ENCODE data around the gene LAG3. TPM values are rescaled to one million over a fixed set of nuclear protein-coding genes. Genes with fewer than 3 reads are reported as not detected.
"Not testable (repeated sequence)": the region's sequence is repeated elsewhere in the genome, so short reads cannot be mapped to it uniquely, and the experiment has no call there.

The LAG3 gene
- total RNA-seq, 4 donors from 2014 or later, result 0.68 to 1.4 TPM; not detected in 2

- intact Hi-C loops (cut with DNase I; ENCODE audit: low total_unique reads) (no loop called here), in situ Hi-C loops (cut with MboI; ENCODE audit: low pct_ligation_motif_present in 1 of 4, low pct_unique_long_range_greater_than_20kb in 1 of 4, low sequenced_read_pairs in 3 of 4) (loop anchor here in 3 of 4 donors (10.0 to 25.0 kb wide), 2 partner anchors 82 to 94 kb away; partner anchors contain the start of genes P3H3 (in 3 of the 3), GNB3 (in 2 of the 3) and GPR162 (in 1 of the 3))
- no peak for DNase-seq
- Histone ChIP-seq H3K9me3 (no peaks in the 10 kb centered on the region), H3K4me1 (no peaks in the 10 kb centered on the region), H3K36me3 (peaks cover 0 to 10% (median 3%) of the 10 kb centered on the region in 4 donors), H3K4me3 (no peak overlapping the region), H3K27me3 (no peaks in the 10 kb centered on the region), H3K27ac (no peak overlapping the region)
- TF ChIP-seq CTCF (IDR thresholded peaks at IDR 0.05) (no peak), POLR2A (IDR thresholded peaks at IDR 0.05) (no peak), EP300 (IDR thresholded peaks at IDR 0.05; ENCODE audit: low read depth) (no peak), POLR2AphosphoS5 (IDR thresholded peaks at IDR 0.05) (no peak)
- 72 to 91% methylated on average over 3 of the region's 3 CpGs for WGBS, 2 donors (ENCODE audit: low coverage in 1 of 2)
Measured at GRCh38 chr12:6742834-6743233, 29.5 kb upstream of the LAG3 start.

GRCh38 chr12:6743300-6743699, 29.0 kb upstream of the LAG3 start:
- peaks cover 0 to 15% (median 5%) of the 10 kb centered on the region in 4 donors for H3K36me3 ChIP-seq
- H3K4me1 ChIP-seq; intact Hi-C loops (cut with DNase I; ENCODE audit: low total_unique reads); H3K27ac ChIP-seq; H3K9me3 ChIP-seq; DNase-seq; H3K27me3 ChIP-seq; H3K4me3 ChIP-seq: not testable (repeated sequence)
- in situ Hi-C loops (cut with MboI; ENCODE audit: low pct_ligation_motif_present in 1 of 4, low pct_unique_long_range_greater_than_20kb in 1 of 4, low sequenced_read_pairs in 3 of 4), result loop anchor here in 3 of 4 donors (10.0 to 25.0 kb wide), 2 partner anchors 82 to 94 kb away; partner anchors contain the start of genes P3H3 (in 3 of the 3), GNB3 (in 2 of the 3) and GPR162 (in 1 of the 3)
- 51 to 53% methylated on average over 3 to 7 of the region's 7 CpGs for WGBS, 2 donors (ENCODE audit: low coverage in 1 of 2)

- in situ Hi-C loops (cut with MboI; ENCODE audit: low pct_ligation_motif_present in 1 of 4, low pct_unique_long_range_greater_than_20kb in 1 of 4, low sequenced_read_pairs in 3 of 4), result loop anchor here in 3 of 4 donors (10.0 to 25.0 kb wide), 2 partner anchors 79 to 91 kb away; partner anchors contain the start of genes P3H3 (in 3 of the 3), GNB3 (in 2 of the 3) and GPR162 (in 1 of the 3)
- intact Hi-C loops (cut with DNase I; ENCODE audit: low total_unique reads), result loop anchor here (5.0 kb wide), 1 partner anchor 36 kb away; no protein-coding TSS in a partner anchor
- no peak for TF ChIP-seq CTCF (IDR thresholded peaks at IDR 0.05)
- no peak for TF ChIP-seq POLR2AphosphoS5 (IDR thresholded peaks at IDR 0.05)
- TF ChIP-seq POLR2A (IDR thresholded peaks at IDR 0.05), result no peak
- TF ChIP-seq EP300 (IDR thresholded peaks at IDR 0.05; ENCODE audit: low read depth), result no peak
- H3K27ac ChIP-seq, result peak overlapping the region in 1 of 4 donors; percentile 42
- no peaks in the 10 kb centered on the region for H3K4me1 ChIP-seq
- no peaks in the 10 kb centered on the region for H3K27me3 ChIP-seq
- WGBS, 2 donors (ENCODE audit: low coverage in 1 of 2), result 83% methylated on average over 11 of the region's 13 CpGs; no CpG with 5 or more reads in 1 of the 2 donors
- peaks cover 0 to 37% (median 18%) of the 10 kb centered on the region in 4 donors for H3K36me3 ChIP-seq
- H3K4me3 ChIP-seq, result no peak overlapping the region
- DNase-seq, result no peak
- H3K9me3 ChIP-seq, result no peaks in the 10 kb centered on the region
Measured at GRCh38 chr12:6745741-6746525, 26.4 kb upstream of the LAG3 start.

- Histone ChIP-seq H3K27ac (no peak overlapping the region), H3K4me1 (peaks cover 6 to 9% (median 7%) of the 10 kb centered on the region in 4 donors), H3K36me3 (peaks cover 0 to 43% (median 21%) of the 10 kb centered on the region in 4 donors), H3K4me3 (no peak overlapping the region), H3K27me3 (no peaks in the 10 kb centered on the region), H3K9me3 (no peaks in the 10 kb centered on the region)
- DNase-seq, result no peak
- intact Hi-C loops (cut with DNase I; ENCODE audit: low total_unique reads) (loop anchor here (5.0 kb wide), 1 partner anchor 35 kb away; no protein-coding TSS in a partner anchor), in situ Hi-C loops (cut with MboI; ENCODE audit: low pct_ligation_motif_present in 1 of 4, low pct_unique_long_range_greater_than_20kb in 1 of 4, low sequenced_read_pairs in 3 of 4) (loop anchor here in 3 of 4 donors (10.0 to 25.0 kb wide), 2 partner anchors 78 to 90 kb away; partner anchors contain the start of genes P3H3 (in 3 of the 3), GNB3 (in 2 of the 3) and GPR162 (in 1 of the 3))
- 77% methylated on average over 4 of the region's 4 CpGs; no CpG with 5 or more reads in 1 of the 2 donors for WGBS, 2 donors (ENCODE audit: low coverage in 1 of 2)
- TF ChIP-seq POLR2AphosphoS5 (IDR thresholded peaks at IDR 0.05) (no peak), EP300 (IDR thresholded peaks at IDR 0.05; ENCODE audit: low read depth) (no peak)
Measured at GRCh38 chr12:6747216-6747615, 25.1 kb upstream of the LAG3 start.

GRCh38 chr12:6748761-6749160, 23.6 kb upstream of the LAG3 start:
- Histone ChIP-seq H3K4me3 (no peak overlapping the region), H3K9me3 (no peaks in the 10 kb centered on the region), H3K4me1 (peaks cover 8 to 18% (median 11%) of the 10 kb centered on the region in 4 donors), H3K27me3 (no peaks in the 10 kb centered on the region), H3K36me3 (peaks cover 0 to 43% (median 21%) of the 10 kb centered on the region in 4 donors), H3K27ac (no peak overlapping the region)
- WGBS, 2 donors (ENCODE audit: low coverage in 1 of 2), result 93 to 96% methylated on average over 3 to 23 of the region's 28 CpGs
- no peak for TF ChIP-seq CTCF (IDR thresholded peaks at IDR 0.05)
- no peak for DNase-seq
- in situ Hi-C loops (cut with MboI; ENCODE audit: low pct_ligation_motif_present in 1 of 4, low pct_unique_long_range_greater_than_20kb in 1 of 4, low sequenced_read_pairs in 3 of 4) (loop anchor here in 3 of 4 donors (10.0 to 25.0 kb wide), 2 partner anchors 76 to 89 kb away; partner anchors contain the start of genes P3H3 (in 3 of the 3), GNB3 (in 2 of the 3) and GPR162 (in 1 of the 3)), intact Hi-C loops (cut with DNase I; ENCODE audit: low total_unique reads) (loop anchor here (5.0 kb wide), 1 partner anchor 34 kb away; no protein-coding TSS in a partner anchor)
